ENCODE measurements around the gene MDC1.
"Not testable (repeated sequence)": the region's sequence is repeated elsewhere in the genome, so short reads cannot be mapped to it uniquely, and the experiment has no call there.

MDC1 gene, protein sequence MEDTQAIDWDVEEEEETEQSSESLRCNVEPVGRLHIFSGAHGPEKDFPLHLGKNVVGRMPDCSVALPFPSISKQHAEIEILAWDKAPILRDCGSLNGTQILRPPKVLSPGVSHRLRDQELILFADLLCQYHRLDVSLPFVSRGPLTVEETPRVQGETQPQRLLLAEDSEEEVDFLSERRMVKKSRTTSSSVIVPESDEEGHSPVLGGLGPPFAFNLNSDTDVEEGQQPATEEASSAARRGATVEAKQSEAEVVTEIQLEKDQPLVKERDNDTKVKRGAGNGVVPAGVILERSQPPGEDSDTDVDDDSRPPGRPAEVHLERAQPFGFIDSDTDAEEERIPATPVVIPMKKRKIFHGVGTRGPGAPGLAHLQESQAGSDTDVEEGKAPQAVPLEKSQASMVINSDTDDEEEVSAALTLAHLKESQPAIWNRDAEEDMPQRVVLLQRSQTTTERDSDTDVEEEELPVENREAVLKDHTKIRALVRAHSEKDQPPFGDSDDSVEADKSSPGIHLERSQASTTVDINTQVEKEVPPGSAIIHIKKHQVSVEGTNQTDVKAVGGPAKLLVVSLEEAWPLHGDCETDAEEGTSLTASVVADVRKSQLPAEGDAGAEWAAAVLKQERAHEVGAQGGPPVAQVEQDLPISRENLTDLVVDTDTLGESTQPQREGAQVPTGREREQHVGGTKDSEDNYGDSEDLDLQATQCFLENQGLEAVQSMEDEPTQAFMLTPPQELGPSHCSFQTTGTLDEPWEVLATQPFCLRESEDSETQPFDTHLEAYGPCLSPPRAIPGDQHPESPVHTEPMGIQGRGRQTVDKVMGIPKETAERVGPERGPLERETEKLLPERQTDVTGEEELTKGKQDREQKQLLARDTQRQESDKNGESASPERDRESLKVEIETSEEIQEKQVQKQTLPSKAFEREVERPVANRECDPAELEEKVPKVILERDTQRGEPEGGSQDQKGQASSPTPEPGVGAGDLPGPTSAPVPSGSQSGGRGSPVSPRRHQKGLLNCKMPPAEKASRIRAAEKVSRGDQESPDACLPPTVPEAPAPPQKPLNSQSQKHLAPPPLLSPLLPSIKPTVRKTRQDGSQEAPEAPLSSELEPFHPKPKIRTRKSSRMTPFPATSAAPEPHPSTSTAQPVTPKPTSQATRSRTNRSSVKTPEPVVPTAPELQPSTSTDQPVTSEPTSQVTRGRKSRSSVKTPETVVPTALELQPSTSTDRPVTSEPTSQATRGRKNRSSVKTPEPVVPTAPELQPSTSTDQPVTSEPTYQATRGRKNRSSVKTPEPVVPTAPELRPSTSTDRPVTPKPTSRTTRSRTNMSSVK (N-terminal part only)

GRCh38 chr6:30717129-30717844 lies at the start of gene MDC1:
TSS of gene MDC1 (minus strand) at chr6:30717281. CDS start at chr6:30715175, 2,106 bp downstream.
- peak; percentile 99 for DNase-seq

GRCh38 chr6:30766461-30767157 lies 49.5 kb upstream of the MDC1 start:
- DNase-seq: no peak

DNA sequence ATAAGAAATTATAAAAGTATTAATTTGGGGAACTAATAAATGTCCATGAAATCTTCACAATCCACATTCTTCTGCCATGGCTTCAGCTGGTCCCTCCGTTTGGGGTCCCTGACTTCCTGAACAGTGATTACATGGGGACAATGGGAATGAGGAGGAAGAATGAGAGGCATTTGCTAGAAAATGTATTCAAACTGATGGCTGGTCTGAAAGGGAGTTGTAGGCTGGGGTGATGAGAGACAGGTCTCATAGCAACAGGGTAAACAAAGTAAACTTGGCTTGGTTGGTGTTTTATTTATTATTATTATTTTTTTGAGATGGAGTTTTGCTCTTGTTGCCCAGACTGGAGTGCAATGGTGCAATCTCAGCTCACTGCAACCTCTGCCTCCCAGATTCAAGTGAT lies 48.4 kb upstream of the MDC1 start:
- not testable (repeated sequence) for DNase-seq

DNA sequence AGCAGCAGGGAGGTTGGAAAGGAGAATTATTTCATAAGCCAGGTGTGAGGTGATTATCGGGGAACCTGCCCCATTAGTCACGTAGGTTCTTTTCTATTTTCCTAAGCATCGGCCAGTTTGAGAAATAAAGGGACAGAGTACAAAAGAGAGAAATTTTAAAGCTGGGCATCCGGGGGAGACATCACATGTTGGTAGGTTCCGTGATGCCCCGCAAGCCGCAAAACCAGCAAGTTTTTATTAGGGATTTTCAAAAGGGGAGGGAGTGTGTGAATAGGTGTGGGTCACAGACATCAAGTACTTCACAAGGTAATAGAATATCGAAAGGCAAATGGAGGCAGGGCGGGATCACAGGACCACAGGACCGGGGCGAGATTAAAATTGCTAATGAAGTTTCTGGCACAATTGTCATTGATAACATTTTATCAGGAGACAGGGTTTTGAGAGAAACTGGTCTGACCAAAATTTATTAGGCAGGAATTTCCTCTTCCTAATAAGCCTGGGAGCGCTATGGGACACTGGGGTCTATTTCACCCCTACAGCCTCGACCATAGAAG lies 47.5 kb upstream of the MDC1 start:
- not testable (repeated sequence) for DNase-seq

- DNase-seq: no peak
Measured at GRCh38 chr6:30763618-30764489, 46.8 kb upstream of the MDC1 start.

GRCh38 chr6:30763155-30763617 lies 46.1 kb upstream of the MDC1 start:
- no peak for DNase-seq

GRCh38 chr6:30761791-30762429 lies 44.8 kb upstream of the MDC1 start:
- no peak for DNase-seq

DNA sequence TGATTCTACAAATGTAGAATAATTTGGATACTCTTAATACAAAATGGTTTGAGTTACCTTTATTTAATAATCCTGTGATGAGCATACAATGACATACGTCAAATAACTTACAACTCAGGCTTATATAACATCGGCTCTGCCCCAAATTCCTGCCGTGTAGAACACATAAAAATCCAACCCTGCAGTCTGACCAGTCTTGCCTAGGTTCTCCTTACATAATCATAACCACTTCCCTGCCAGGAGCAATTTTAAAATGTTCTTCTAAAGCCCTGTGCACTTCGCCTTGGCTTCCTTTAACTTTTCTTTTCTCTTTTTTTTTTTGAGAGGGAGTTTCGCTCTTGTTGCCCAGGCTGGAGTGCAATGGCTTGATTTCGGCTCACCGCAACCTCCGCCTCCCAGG lies 43.5 kb upstream of the MDC1 start:
- DNase-seq: no peak

- DNase-seq: no peak
Measured at GRCh38 chr6:30759575-30760239, 42.6 kb upstream of the MDC1 start.

GRCh38 chr6:30757261-30757904 lies 40.3 kb upstream of the MDC1 start:
- DNase-seq: no peak

GRCh38 chr6:30756405-30757003 lies 39.4 kb upstream of the MDC1 start:
- not testable (repeated sequence) for DNase-seq

DNA sequence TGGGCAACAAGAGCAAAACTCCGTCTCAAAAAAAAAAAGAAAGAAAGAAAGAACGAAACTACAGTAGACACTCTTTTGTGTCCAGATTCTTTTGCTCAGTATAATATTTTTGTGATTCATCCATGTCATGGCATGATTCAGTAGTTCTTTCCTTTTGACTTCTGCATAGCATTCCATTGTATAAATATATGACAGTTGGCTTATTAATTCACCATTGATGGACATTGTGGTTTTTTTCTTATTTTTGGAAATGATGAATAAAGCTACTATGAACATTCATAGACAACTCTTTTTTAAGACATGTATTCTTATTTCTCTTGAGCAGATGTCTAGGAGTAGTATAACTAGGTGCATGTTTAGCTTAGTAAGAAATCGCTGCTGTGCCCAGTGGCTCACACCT lies 37.5 kb upstream of the MDC1 start:
- DNase-seq: no peak

GRCh38 chr6:30752157-30752927 lies 35.3 kb upstream of the MDC1 start:
- no peak for DNase-seq

GRCh38 chr6:30750379-30750668 lies 33.2 kb upstream of the MDC1 start:
- no peak for DNase-seq

GRCh38 chr6:30749554-30750378 lies 32.7 kb upstream of the MDC1 start:
- DNase-seq: no peak

DNA sequence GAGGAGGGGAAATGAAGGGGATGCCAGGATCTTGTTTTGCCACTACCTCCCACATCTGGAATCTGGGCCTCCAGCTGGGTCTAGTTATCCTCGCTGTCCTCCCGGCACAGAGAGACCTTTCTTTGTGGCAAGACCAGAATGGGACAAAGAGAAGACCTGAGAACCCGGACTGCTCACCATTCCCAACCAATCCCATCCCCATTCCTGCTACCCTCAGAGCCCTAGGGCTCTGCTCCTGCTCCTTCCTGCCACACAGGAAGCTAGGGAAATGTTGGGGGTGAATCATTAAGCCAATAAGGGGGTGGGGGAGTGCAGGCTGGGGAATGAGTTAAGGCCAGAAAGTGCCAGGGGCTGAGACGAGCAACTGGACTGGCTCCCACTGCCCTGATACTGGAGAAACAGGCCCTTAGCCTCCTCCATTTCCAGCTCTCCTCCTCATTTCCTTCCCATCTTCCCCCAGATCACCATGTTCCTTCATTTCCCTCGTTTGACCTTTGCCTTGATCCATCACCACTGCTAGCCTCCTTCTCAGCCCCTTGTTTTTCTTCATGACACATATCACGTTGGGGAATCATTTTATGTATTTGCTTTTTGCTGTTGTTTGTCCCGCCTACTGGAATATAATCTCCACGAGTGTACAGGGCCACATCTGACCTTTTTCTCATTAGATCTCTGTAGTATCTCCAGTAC lies 31.9 kb upstream of the MDC1 start:
- DNase-seq: no peak

All from stimulated activated naive CD4-positive, alpha-beta T cell treated with Interleukin-2 at 50 U/mL for 16 hours (primary cell).